Tongue (tissue), 2 donors: ENCODE data around the gene KCNN3. TPM values are rescaled to one million over a fixed set of nuclear protein-coding genes. Genes with fewer than 3 reads are reported as not detected.

ENCODE experiments used
- DNase-seq: peaks from one replicate; pipeline ENCODE4 v3.0.0-alpha.2; 2015
- total RNA-seq: library from RNA; depleted of rRNA; stranded (reverse); fragments of >200 nt; gene quantifications from one replicate; pipeline ENCODE4 v1.2.3, GENCODE V29; 2014

Gene KCNN3
- total RNA-seq, 1 donor from 2014 or later = 10.8 TPM

DNA sequence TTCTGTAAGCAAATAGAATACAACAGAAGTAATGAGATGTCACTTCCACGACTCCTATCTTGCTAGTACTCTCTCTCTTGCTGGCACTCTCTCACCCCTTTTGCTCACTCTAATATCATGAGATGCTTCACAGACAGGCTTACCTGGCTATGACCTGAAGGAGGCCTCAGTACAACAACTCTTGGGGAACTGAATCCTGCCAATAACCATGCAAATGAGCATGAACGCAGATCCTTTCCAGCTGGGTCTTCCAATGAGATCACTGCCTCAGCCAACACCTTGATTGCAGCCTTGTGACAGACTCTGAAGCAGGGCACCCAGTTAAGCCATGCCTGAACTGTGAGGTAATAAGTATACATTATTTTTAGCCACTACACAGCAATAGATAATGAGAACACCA is 209.0 kb downstream of the KCNN3 start:
- DNase-seq = no peak

DNA sequence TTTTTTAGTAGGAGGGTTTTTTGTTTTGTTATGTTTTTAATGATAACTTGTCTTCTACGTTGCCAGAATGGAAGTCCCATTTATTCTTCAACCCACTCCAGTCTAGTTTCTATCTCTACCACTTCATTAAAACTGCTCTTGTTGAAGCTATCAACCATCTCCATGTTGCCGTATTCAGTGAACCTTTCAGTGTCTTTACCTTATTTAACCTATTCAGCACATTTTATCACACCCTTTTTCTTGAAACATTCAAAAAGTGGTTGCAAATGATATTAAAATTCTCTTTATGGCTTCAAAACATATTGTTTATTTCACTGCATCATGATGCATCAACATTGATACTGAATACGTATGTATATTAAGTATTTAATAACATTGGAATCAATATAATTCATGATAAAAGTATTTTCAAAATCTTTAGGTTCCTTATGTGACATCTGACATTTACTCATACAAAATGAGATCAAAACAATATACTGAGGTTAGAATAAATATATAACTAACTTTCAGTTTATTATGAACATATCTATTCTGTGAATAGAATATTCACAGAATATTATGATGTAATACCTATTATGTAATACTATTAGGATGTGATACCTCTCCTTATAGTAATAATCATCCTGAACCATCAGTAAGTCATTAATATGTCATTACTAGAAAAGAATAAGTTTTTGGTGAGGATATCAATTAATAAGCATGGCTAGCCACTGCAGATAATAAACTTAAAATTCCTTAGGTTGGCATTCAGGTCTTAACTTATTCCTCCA is 210.1 kb downstream of the KCNN3 start:
- DNase-seq = no peak

DNA sequence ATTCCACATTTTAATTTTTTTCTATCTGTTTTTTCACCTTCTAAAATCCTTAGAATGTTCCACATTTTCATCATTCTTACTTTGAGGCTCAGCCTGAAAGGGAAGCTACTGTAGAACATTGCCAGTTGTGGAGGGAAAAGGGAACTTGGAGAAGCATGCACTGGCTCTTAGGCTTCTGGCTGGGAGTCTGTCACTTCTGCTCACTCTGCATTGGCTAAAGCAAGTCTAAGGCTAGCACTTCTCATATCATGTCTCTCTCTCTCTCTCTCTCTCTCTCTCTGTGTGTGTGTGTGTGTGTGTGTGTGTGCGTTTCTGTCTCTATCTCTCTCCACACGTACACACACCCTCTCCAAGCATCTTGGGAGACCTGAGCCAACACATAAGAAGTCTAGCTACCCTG is 212.5 kb downstream of the KCNN3 start:
- no peak for DNase-seq

DNA sequence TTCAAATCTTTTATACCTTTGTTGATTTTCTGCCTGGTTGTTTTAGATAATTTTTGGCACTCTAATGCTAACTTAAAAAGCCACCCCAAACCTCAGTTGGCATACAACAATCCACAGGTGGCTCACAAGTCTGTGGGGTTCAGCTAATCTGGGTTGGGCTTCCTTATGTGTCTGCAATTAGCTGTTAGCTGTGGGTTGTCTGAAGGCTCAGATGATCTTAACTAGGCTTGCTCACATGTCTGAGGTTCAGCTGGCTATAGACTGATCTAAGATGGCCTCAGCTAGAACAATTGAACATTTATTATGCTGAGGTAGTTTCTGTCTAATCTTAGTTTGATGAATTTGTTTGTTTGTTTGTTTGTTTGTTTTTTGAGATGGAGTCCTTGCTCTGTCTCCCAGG is 217.2 kb downstream of the KCNN3 start:
- DNase-seq = no peak

Other genes starting within 250 kb of the KCNN3 start
- 15.7 TPM for gene PMVK, start 66.4 kb upstream of the KCNN3 start, total RNA-seq
- 222 TPM for gene PBXIP1, start 85.8 kb upstream of the KCNN3 start, total RNA-seq
- gene PYGO2, start 91.5 kb upstream of the KCNN3 start, total RNA-seq = 18.1 TPM
- 67.9 TPM for gene SHC1, start 100.5 kb upstream of the KCNN3 start, total RNA-seq
- 35.2 TPM for gene CKS1B, start 104.4 kb upstream of the KCNN3 start, total RNA-seq
- 17.0 TPM for gene FLAD1, start 113.1 kb upstream of the KCNN3 start, total RNA-seq
- gene LENEP, start 123.3 kb upstream of the KCNN3 start, total RNA-seq = not detected
- gene ZBTB7B, start 132.5 kb upstream of the KCNN3 start, total RNA-seq = 24.9 TPM
- 0.41 TPM for gene DCST2, start 163.5 kb upstream of the KCNN3 start, total RNA-seq
- not detected for gene DCST1, start 163.5 kb upstream of the KCNN3 start, total RNA-seq
- 62.6 TPM for gene ADAM15, start 181.0 kb upstream of the KCNN3 start, total RNA-seq
- 5.0 TPM for gene EFNA4, start 193.5 kb upstream of the KCNN3 start, total RNA-seq
- gene EFNA3, start 208.6 kb upstream of the KCNN3 start, total RNA-seq = 0.92 TPM